HG02943 (cell line): ENCODE measurements around the gene MME.

ENCODE experiments used
- ATAC-seq: cut with Tn5 transposase; IDR thresholded peaks from one replicate; pipeline ENCODE4 v1.9.1; 2021; ENCODE audit warnings: mild to moderate bottlenecking, low read depth, moderate library complexity; ENCODE audit not compliant: unreplicated experiment

The MME gene

GRCh38 chr3:155229086-155229485 is 149.0 kb downstream of the MME start:
- no peak for ATAC-seq

- ATAC-seq = no peak
Observed at GRCh38 chr3:155230382-155230781, 150.3 kb downstream of the MME start.

GRCh38 chr3:155231792-155232191 is 151.7 kb downstream of the MME start:
- ATAC-seq = no peak

- ATAC-seq = no peak
Observed at GRCh38 chr3:155232605-155233004, 152.5 kb downstream of the MME start.

GRCh38 chr3:155233213-155233612 is 153.1 kb downstream of the MME start:
- no peak for ATAC-seq
